GM10847 (cell line): ENCODE measurements around the gene RELL1.

Experiments used
- POLR2A ChIP-seq: IDR thresholded peaks from 2 replicates; pipeline ENCODE4 v1.6.1; 2011; ENCODE audit not compliant: insufficient read length; ENCODE audit errors: extremely low read depth

RELL1 gene

DNA sequence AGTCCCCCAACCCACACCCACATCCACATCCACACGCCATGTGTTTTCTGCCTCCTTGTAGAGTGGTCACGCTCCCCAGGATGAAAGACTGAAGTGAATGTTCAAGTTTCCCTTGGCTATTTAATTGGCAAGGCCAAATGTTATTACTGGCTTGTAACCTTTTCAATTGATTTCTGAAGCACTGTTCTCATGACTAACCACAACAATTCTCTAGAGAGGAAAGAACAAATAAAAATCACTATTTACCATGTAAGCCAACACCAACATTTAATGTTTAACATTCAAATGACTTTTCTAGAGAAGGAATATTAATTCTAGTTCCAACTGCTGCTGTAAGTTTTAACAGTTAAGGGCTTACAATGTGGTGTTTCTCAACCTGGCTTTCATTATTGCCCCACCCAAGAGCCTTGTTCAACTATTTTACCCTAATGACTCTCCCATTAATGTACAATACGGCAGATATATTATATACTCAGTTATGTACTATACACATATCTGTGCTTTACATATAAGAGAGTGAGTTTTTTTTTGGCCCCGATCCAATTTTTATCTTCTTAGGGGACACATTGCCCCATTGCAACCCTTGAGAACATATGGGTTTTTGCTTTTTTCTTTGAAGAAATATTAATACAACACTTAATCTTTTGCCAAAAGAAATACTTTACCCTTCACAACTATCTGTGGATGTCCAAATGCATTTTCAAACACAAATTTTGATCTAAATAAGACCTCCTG, 46.5 kb downstream of the RELL1 start:
- no peak for TF ChIP-seq POLR2A

- no peak for TF ChIP-seq POLR2A
These were observed 51.0 kb downstream of the RELL1 start for GRCh38 chr4:37635155-37635554.

GRCh38 chr4:37634180-37634579, 52.0 kb downstream of the RELL1 start:
- TF ChIP-seq POLR2A, result no peak

- TF ChIP-seq POLR2A, result no peak
These were observed 53.3 kb downstream of the RELL1 start for GRCh38 chr4:37632836-37633235.

DNA sequence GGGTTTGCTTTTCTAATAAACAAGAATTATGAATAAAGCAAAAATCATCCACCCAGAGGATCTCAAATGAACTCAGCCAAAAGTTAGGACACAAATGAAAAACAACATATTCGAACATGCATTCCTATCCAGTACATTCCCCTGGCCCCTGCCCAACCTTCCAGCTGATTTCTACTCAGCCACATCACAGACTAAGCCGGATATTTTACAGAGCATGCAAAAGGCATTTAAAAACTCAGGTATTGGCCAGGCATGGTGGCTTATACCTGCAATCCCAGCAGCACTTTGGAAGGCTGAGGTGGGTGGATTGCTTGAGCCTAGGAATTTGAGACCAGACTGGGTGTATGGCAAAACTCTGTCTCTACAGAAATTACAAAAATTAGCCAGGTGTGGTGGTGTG, 54.6 kb downstream of the RELL1 start:
- TF ChIP-seq POLR2A, result no peak

GRCh38 chr4:37629713-37630112, 56.5 kb downstream of the RELL1 start:
- no peak for TF ChIP-seq POLR2A

DNA sequence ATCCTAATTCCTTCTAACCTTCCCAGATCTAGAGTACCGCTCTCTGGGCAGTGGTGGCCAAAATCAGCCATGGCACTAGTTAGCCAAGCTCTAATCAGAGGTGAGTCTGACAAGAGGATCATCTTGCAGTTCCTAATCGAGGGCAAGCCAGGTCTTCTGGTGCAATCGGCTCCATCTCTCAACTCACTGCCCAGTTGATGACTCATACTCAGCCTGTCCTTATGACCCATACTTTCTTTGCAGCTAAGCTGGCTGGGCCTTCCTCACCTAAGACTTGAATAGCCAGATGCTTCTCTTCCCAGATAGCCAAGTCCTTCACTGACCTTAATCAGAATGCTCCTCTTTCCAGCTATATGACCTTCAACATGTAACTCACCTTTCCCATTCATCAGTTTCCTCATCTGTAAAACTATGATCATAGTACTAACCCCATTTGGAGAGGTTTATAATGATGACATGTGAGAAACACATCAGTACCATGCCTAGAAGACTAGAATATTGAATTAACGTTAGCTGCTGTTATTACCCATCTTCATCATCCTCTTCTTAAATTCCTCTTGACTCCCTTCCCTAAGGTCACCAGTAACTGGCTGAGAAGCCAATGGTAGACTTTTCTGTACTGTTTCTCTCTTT, 57.1 kb downstream of the RELL1 start:
- no peak for TF ChIP-seq POLR2A

- no peak for TF ChIP-seq POLR2A
These were observed 58.9 kb downstream of the RELL1 start for GRCh38 chr4:37627263-37627662.

GRCh38 chr4:37625499-37625898, 60.7 kb downstream of the RELL1 start:
- TF ChIP-seq POLR2A, result no peak

DNA sequence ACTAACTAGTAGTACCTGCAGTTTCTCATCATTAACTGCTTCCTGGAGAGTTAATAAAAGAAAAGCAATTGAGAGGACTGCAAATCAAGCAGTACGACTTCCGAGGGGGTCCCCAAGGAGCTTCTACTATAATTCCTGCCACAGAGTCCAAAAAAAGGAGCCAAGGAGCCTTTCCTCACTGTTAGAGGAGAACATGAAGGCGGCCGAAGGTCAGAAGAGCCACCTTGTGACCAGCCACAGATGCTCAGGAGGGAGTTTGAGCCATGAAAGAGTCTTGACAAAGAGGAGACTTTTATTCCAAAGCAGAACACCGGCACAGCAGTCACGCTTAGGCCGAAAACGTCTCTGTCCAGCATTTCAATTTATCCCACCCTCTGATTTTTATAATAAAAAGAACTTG, 62.2 kb downstream of the RELL1 start:
- TF ChIP-seq POLR2A, result no peak

GRCh38 chr4:37623125-37623524, 63.1 kb downstream of the RELL1 start:
- TF ChIP-seq POLR2A, result no peak

DNA sequence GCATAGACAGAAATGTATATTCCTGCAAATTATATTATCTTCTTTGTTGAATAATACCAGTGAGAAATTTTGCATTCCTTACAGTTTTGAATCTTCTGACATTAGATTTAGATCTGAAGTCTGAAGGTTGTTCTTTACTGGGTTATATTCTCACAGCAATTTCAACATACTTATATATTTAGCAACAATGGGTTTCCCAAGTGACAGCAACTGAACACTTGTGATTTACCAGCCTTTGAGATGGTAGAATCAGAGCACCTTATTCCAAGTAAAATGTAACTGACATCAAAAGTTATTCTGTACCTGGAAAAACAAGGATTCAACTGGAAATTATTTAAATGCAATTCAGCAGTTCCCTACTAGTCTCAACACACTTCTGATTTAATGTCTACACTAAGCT, 66.0 kb downstream of the RELL1 start:
- no peak for TF ChIP-seq POLR2A

DNA sequence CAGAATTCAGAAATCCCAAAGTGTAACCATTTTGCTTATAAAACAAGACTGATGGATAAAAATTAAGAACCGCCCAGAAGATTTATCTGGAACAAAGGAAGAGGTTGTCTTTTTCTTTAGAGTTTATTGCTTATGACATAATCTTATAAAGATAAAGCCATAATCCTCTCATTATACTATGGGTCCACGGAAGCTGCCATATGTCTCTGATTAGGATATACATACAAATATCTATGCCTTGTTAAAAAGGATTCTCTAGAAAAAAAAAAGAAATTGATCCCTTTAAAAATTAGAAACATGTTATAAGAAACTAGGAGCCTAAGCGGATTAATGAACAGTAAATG, 70.5 kb downstream of the RELL1 start:
- TF ChIP-seq POLR2A, result no peak

GRCh38 chr4:37615059-37615719, 71.0 kb downstream of the RELL1 start:
- TF ChIP-seq POLR2A, result no peak

DNA sequence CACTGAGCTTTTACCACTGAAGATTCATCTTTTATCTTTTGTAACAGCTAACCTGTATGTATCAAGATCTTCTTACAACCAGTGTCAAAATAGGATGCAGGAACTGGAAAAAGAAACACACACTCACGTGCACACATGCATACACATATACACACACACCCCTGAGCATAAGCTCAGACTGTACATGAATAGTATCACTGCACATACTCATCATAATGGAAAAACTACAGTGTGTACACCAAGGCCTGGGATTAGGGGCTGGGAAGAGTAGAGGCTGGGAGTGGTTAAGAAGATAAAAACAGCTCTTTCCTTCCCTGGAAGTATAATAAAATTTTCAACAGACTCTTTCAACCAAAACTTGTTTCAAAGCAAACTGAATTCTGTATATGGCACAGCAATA, 73.4 kb downstream of the RELL1 start:
- no peak for TF ChIP-seq POLR2A

GRCh38 chr4:37609626-37610025, 76.5 kb downstream of the RELL1 start:
- no peak for TF ChIP-seq POLR2A
